HL-60 (cell line): ENCODE results near the gene ARHGEF1.

Source experiments
- CTCF ChIP-seq: IDR thresholded peaks from one replicate; pipeline ENCODE4 v1.5.1; 2011; ENCODE audit warnings: low read length, control low read depth, inconsistent platforms; ENCODE audit not compliant: insufficient read depth
- GABPA ChIP-seq: IDR thresholded peaks from 2 replicates; pipeline ENCODE4 v1.6.1; 2012; ENCODE audit warnings: low read depth
- REST ChIP-seq: IDR thresholded peaks from 2 replicates; pipeline ENCODE4 v1.6.1; 2012; ENCODE audit warnings: low read depth; ENCODE audit not compliant: insufficient replicate concordance
- SPI1 ChIP-seq: IDR thresholded peaks from 2 replicates; pipeline ENCODE4 v1.6.1; 2012; ENCODE audit warnings: low read depth, mild to moderate bottlenecking, borderline replicate concordance

GRCh38 chr19:41877916-41878905, 4.8 kb upstream of the ARHGEF1 start:
- TF ChIP-seq CTCF (no peak), REST (no peak), SPI1 (no peak), GABPA (no peak)
